ENCODE data around the gene DOCK8.

DNA sequence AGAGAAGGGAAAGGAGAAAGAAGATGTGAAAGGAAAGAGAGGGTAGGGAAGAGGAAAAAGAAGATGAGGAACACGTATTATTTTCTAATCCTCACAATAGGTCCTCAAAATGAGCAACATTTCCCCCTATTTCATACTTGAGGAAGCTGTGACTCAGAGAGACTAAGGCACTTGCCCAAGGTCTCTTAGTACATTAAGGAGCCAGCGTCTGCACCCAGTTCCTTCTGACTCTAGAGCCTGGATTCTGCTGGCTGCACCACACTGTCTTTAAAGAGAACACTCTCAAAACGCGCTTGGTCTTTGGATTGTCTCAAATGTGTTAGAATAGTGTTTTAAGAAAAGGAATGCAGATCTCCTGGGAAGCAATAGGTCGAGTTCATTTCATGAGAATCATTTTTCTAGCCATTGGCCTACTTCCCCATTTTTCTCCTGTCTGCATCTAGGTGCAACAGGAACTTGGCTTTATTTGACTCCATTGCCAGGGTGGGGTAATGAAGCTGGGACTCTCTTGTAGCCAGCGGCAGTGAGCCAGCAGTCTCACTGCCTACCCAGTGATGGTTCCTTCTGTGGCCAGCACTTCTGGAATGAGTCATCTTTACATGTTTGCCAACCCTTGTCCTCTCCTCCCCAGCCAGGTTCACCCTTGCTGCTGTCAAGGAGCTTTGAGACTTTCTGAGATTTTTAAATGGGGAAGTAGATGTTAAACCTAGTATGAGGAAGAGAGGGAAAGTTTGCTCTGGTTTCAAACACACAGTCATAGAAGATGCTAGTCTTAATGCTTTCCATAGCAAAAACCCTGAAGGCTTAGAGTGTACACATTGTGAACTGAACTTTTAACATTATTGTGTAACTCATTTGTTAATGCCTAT, 82.7 kb downstream of the DOCK8 start:
- TF ChIP-seq, protein P1, sequence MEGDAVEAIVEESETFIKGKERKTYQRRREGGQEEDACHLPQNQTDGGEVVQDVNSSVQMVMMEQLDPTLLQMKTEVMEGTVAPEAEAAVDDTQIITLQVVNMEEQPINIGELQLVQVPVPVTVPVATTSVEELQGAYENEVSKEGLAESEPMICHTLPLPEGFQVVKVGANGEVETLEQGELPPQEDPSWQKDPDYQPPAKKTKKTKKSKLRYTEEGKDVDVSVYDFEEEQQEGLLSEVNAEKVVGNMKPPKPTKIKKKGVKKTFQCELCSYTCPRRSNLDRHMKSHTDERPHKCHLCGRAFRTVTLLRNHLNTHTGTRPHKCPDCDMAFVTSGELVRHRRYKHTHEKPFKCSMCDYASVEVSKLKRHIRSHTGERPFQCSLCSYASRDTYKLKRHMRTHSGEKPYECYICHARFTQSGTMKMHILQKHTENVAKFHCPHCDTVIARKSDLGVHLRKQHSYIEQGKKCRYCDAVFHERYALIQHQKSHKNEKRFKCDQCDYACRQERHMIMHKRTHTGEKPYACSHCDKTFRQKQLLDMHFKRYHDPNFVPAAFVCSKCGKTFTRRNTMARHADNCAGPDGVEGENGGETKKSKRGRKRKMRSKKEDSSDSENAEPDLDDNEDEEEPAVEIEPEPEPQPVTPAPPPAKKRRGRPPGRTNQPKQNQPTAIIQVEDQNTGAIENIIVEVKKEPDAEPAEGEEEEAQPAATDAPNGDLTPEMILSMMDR (optimal IDR thresholded peaks at IDR 0.05 in 1 of 3, IDR thresholded peaks at IDR 0.05 in 1 of 3, conservative IDR thresholded peaks at IDR 0.05 in 1 of 3; ENCODE audit: extremely low read depth in 1 of 3, insufficient read depth in 2 of 3, low read length in 3 of 3), result no peak
- no peak for TF ChIP-seq EZH2 (IDR thresholded peaks at IDR 0.05; ENCODE audit: low read length)
